Ishikawa (cell line): ENCODE measurements around the gene MTPN.

Experiments
- CEBPB ChIP-seq: IDR thresholded peaks from 2 replicates; pipeline ENCODE4 v1.6.1; 2012
- CREB1 ChIP-seq: IDR thresholded peaks from 2 replicates; pipeline ENCODE4 v1.6.1; 2012; ENCODE audit warnings: low read depth
- EP300 ChIP-seq: IDR thresholded peaks from 2 replicates; pipeline ENCODE4 v1.6.1; 2012; ENCODE audit warnings: borderline replicate concordance
- MAX ChIP-seq: IDR thresholded peaks from 2 replicates; pipeline ENCODE4 v1.6.1; 2012
- RAD21 ChIP-seq: IDR thresholded peaks from 2 replicates; pipeline ENCODE4 v1.6.1; 2012; ENCODE audit warnings: low read depth
- REST ChIP-seq: IDR thresholded peaks from 2 replicates; pipeline ENCODE4 v1.6.1; 2012; ENCODE audit warnings: low read depth, mild to moderate bottlenecking
- TAF1 ChIP-seq: IDR thresholded peaks from 2 replicates; pipeline ENCODE4 v1.6.1; 2012; ENCODE audit warnings: low read depth, mild to moderate bottlenecking
- TCF12 ChIP-seq: IDR thresholded peaks from 2 replicates; pipeline ENCODE4 v1.6.1; 2012; ENCODE audit warnings: low read depth
- USF1 ChIP-seq: IDR thresholded peaks from 2 replicates; pipeline ENCODE4 v1.6.1; 2012
- YY1 ChIP-seq: IDR thresholded peaks from 2 replicates; pipeline ENCODE4 v1.6.1; 2012; ENCODE audit warnings: low read depth

GRCh38 chr7:135964274-135964673, 12.9 kb downstream of the MTPN start:
- TF ChIP-seq TCF12 (no peak), CREB1 (no peak), TAF1 (no peak), RAD21 (no peak), CEBPB (no peak), USF1 (no peak), EP300 (no peak), MAX (no peak), REST (no peak), YY1 (no peak)
